NT2/D1 (cell line): Measurements from ENCODE around the gene C10orf53.

Experiments used
- DNase-seq: peaks from one replicate; pipeline ENCODE4 v3.0.0-alpha.2; 2011; ENCODE audit warnings: low read depth, low spot score
- H3K27me3 ChIP-seq: 2 replicates; pipeline ENCODE4 v1.6.0; 2011; ENCODE audit warnings: mild to moderate bottlenecking; ENCODE audit not compliant: insufficient read length, insufficient read depth
- H3K36me3 ChIP-seq: 2 replicates; pipeline ENCODE4 v1.6.1; 2011; ENCODE audit warnings: mild to moderate bottlenecking, low read length, mixed read lengths; ENCODE audit not compliant: insufficient read depth, insufficient read length
- H3K4me1 ChIP-seq: 2 replicates; pipeline ENCODE4 v1.5.1; 2011; ENCODE audit not compliant: insufficient read depth, insufficient read length
- H3K4me3 ChIP-seq: 2 replicates; pipeline ENCODE4 v1.5.1; 2011; ENCODE audit warnings: low read depth; ENCODE audit not compliant: insufficient read length
- H3K9ac ChIP-seq: 2 replicates; pipeline ENCODE4 v1.6.0; 2011; ENCODE audit warnings: low read depth; ENCODE audit not compliant: insufficient read length
- H3K9me3 ChIP-seq: 2 replicates; pipeline ENCODE4 v1.5.1; 2011; ENCODE audit warnings: mild to moderate bottlenecking, low read length; ENCODE audit not compliant: insufficient read depth
- SUZ12 ChIP-seq: IDR thresholded peaks from 2 replicates; pipeline ENCODE4 v1.6.1; 2011; ENCODE audit not compliant: insufficient read length, insufficient read depth; ENCODE audit errors: extremely low read depth
- YY1 ChIP-seq: IDR thresholded peaks from 2 replicates; pipeline ENCODE4 v1.6.1; 2011; ENCODE audit not compliant: insufficient read length, insufficient read depth
- ZNF274 ChIP-seq: IDR thresholded peaks from 2 replicates; pipeline ENCODE4 v1.6.1; 2011; ENCODE audit warnings: mild to moderate bottlenecking, low read depth, low read length

Gene C10orf53

GRCh38 chr10:49734676-49735075 lies 55.2 kb downstream of the C10orf53 start:
- H3K9ac ChIP-seq = no peak overlapping the region
- peaks cover 14% of the 10 kb centered on the region for H3K36me3 ChIP-seq
- no peaks in the 10 kb centered on the region for H3K27me3 ChIP-seq
- DNase-seq = no peak
- H3K4me3 ChIP-seq = no peak overlapping the region
- H3K9me3 ChIP-seq = no peaks in the 10 kb centered on the region
- TF ChIP-seq YY1 = no peak
- TF ChIP-seq SUZ12 = no peak
- TF ChIP-seq ZNF274 = no peak
- no peaks in the 10 kb centered on the region for H3K4me1 ChIP-seq

GRCh38 chr10:49735161-49735560 lies 55.7 kb downstream of the C10orf53 start:
- no peaks in the 10 kb centered on the region for H3K4me1 ChIP-seq
- no peak for DNase-seq
- peaks cover 14% of the 10 kb centered on the region for H3K36me3 ChIP-seq
- TF ChIP-seq YY1 = no peak
- no peak for TF ChIP-seq ZNF274
- TF ChIP-seq SUZ12 = no peak
- no peaks in the 10 kb centered on the region for H3K27me3 ChIP-seq
- H3K9me3 ChIP-seq = no peaks in the 10 kb centered on the region
- H3K9ac ChIP-seq = no peak overlapping the region
- no peak overlapping the region for H3K4me3 ChIP-seq

GRCh38 chr10:49735848-49736563 lies 56.6 kb downstream of the C10orf53 start:
- H3K4me3 ChIP-seq = no peak overlapping the region
- no peak for DNase-seq
- H3K9me3 ChIP-seq = no peaks in the 10 kb centered on the region

GRCh38 chr10:49736564-49737113 lies 57.2 kb downstream of the C10orf53 start:
- no peak for DNase-seq
- TF ChIP-seq YY1 = no peak
- TF ChIP-seq SUZ12 = no peak
- TF ChIP-seq ZNF274 = no peak

More at GRCh38 chr10:49735848-49736563, 56.6 kb downstream of the C10orf53 start:
- Histone ChIP-seq H3K9ac (no peak overlapping the region), H3K4me1 (no peaks in the 10 kb centered on the region), H3K27me3 (no peaks in the 10 kb centered on the region), H3K36me3 (peaks cover 14% of the 10 kb centered on the region)
- TF ChIP-seq YY1 = no peak
- no peak for TF ChIP-seq ZNF274
- no peak for TF ChIP-seq SUZ12

GRCh38 chr10:49737474-49738201 lies 58.2 kb downstream of the C10orf53 start:
- TF ChIP-seq YY1 (no peak), SUZ12 (no peak), ZNF274 (no peak)
- H3K4me3 ChIP-seq = no peak overlapping the region
- H3K9ac ChIP-seq = no peak overlapping the region
- no peaks in the 10 kb centered on the region for H3K4me1 ChIP-seq
- no peak for DNase-seq
- no peaks in the 10 kb centered on the region for H3K9me3 ChIP-seq
- peaks cover 17% of the 10 kb centered on the region for H3K36me3 ChIP-seq
- no peaks in the 10 kb centered on the region for H3K27me3 ChIP-seq

More at GRCh38 chr10:49736564-49737113, 57.2 kb downstream of the C10orf53 start:
- Histone ChIP-seq H3K4me1 (no peaks in the 10 kb centered on the region), H3K36me3 (peaks cover 14% of the 10 kb centered on the region), H3K4me3 (no peak overlapping the region), H3K9ac (no peak overlapping the region), H3K27me3 (no peaks in the 10 kb centered on the region), H3K9me3 (no peaks in the 10 kb centered on the region)

- Histone ChIP-seq H3K9me3 (no peaks in the 10 kb centered on the region), H3K36me3 (peaks cover 19% of the 10 kb centered on the region), H3K4me1 (no peaks in the 10 kb centered on the region), H3K9ac (no peak overlapping the region), H3K4me3 (no peak overlapping the region), H3K27me3 (no peaks in the 10 kb centered on the region)
- TF ChIP-seq SUZ12 = no peak
- TF ChIP-seq ZNF274 = no peak
- TF ChIP-seq YY1 = no peak
- DNase-seq = no peak
Observed at GRCh38 chr10:49738616-49739360, 59.3 kb downstream of the C10orf53 start.

GRCh38 chr10:49739426-49739825 lies 60.0 kb downstream of the C10orf53 start:
- no peak for DNase-seq
- no peak for TF ChIP-seq ZNF274
- no peak for TF ChIP-seq SUZ12
- TF ChIP-seq YY1 = no peak
- H3K9ac ChIP-seq = no peak overlapping the region
- no peaks in the 10 kb centered on the region for H3K9me3 ChIP-seq
- peaks cover 22% of the 10 kb centered on the region for H3K36me3 ChIP-seq
- H3K27me3 ChIP-seq = no peaks in the 10 kb centered on the region
- no peak overlapping the region for H3K4me3 ChIP-seq
- no peaks in the 10 kb centered on the region for H3K4me1 ChIP-seq
